Stomach smooth muscle (tissue), 2 donors: ENCODE measurements around the gene BTD.

Source experiments
- H3K27ac ChIP-seq: one replicate; pipeline ENCODE4 v1.7.0; 2013; ENCODE audit warnings: mild to moderate bottlenecking, low read length, inconsistent platforms
- H3K27me3 ChIP-seq, 2 donors: one replicate each; pipeline ENCODE4 v1.7.0; 2013; ENCODE audit warnings: low read length in 2 of 2; ENCODE audit not compliant: insufficient read depth in 2 of 2, control insufficient read depth in 1 of 2
- H3K36me3 ChIP-seq, 2 donors: one replicate each; pipeline ENCODE4 v1.7.0; 2013; ENCODE audit warnings: low read length in 2 of 2; ENCODE audit not compliant: control insufficient read depth in 2 of 2, insufficient read depth in 2 of 2
- H3K4me1 ChIP-seq: one replicate; pipeline ENCODE4 v1.7.0; 2013; ENCODE audit warnings: low read length; ENCODE audit not compliant: control insufficient read depth, insufficient read depth
- H3K4me3 ChIP-seq, 2 donors: one replicate each; pipeline ENCODE4 v1.7.0; 2013; ENCODE audit warnings: low read length in 2 of 2
- H3K9ac ChIP-seq, 2 donors: one replicate each; pipeline ENCODE4 v1.7.0; 2013; ENCODE audit warnings: low read length in 2 of 2, mild to moderate bottlenecking in 1 of 2
- H3K9me3 ChIP-seq, 2 donors: one replicate each; pipeline ENCODE4 v1.7.0; 2013; ENCODE audit warnings: low read length in 2 of 2; ENCODE audit not compliant: control insufficient read depth in 2 of 2
- donor health status: healthy.
- donor health status: Pancreatic carcinoma.

The BTD gene

DNA sequence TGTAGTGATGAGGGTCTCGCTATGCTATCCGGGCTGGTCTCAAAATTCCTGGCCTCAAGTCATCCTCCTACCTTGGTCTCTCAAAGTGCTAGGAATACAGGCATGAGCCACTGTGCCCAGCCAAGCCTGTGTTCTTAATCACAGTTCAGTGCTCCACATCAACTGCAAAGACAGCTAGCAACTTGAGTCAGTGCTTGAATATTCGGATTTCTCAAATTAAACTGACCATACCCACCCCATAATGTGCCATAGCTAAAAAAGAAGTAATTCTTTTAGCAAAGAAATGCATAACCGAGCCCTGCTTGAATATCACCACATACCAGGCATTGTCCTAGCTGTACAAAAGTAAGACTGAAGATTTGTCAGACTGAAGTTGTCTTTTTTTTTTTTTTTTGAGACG, 89.2 kb downstream of the BTD start:
- H3K9ac ChIP-seq: no peak overlapping the region
- no peak overlapping the region for H3K4me3 ChIP-seq
- no peak overlapping the region for H3K27ac ChIP-seq
- no peaks in the 10 kb centered on the region for H3K27me3 ChIP-seq
- H3K36me3 ChIP-seq: peaks cover 5 to 8% of the 10 kb centered on the region in 2 donors
- no peaks in the 10 kb centered on the region for H3K4me1 ChIP-seq
- H3K9me3 ChIP-seq: no peaks in the 10 kb centered on the region

DNA sequence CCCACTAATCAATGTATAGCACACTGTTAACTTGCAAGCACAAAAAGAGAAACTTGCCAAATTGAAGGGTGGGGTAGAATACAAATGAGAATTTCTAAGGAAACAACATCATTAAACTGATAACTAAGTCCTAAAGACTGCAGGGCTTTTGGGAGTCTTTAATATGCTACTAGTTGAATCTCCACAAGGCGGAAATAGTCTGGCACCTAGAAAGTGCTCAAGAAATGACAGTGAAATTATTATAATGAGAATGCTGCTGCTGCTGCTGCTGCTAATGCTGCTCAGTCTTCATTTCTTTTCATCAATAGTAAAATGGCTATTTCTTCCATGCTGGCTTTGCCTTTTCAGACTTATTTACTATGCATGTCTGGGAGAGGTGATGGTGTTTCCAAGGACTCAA, 91.8 kb downstream of the BTD start:
- Histone ChIP-seq H3K9me3 (no peaks in the 10 kb centered on the region), H3K4me1 (no peaks in the 10 kb centered on the region), H3K4me3 (no peak overlapping the region), H3K27ac (no peak overlapping the region), H3K9ac (no peak overlapping the region), H3K27me3 (no peaks in the 10 kb centered on the region), H3K36me3 (peaks cover 2 to 3% of the 10 kb centered on the region in 2 donors)

DNA sequence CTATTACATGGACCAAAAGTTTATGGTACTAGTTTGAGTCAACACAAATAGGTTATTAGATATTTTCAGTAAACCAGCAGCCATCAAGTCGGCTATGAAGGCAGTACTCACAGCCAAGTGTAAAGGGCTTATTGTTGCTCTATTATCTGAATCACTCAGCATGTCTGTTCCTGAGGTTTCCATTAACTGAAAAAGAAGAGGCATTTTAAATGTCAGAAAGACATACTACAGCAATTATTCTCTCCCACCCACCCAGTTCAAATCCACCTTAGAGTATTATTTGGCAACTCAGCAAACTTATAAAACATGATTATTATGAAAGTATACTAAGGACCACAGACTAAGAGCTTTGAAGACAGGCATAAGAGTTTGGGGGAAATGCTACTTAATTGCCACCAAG, 93.1 kb downstream of the BTD start:
- no peaks in the 10 kb centered on the region for H3K9me3 ChIP-seq
- H3K27me3 ChIP-seq: no peaks in the 10 kb centered on the region
- H3K27ac ChIP-seq: no peak overlapping the region
- no peaks in the 10 kb centered on the region for H3K36me3 ChIP-seq
- H3K9ac ChIP-seq: no peak overlapping the region
- H3K4me3 ChIP-seq: no peak overlapping the region
- no peaks in the 10 kb centered on the region for H3K4me1 ChIP-seq
